ENCODE measurements around the gene SLC31A1.
"Not testable (repeated sequence)": the region's sequence is repeated elsewhere in the genome, so short reads cannot be mapped to it uniquely, and the experiment has no call there.

Gene SLC31A1

DNA sequence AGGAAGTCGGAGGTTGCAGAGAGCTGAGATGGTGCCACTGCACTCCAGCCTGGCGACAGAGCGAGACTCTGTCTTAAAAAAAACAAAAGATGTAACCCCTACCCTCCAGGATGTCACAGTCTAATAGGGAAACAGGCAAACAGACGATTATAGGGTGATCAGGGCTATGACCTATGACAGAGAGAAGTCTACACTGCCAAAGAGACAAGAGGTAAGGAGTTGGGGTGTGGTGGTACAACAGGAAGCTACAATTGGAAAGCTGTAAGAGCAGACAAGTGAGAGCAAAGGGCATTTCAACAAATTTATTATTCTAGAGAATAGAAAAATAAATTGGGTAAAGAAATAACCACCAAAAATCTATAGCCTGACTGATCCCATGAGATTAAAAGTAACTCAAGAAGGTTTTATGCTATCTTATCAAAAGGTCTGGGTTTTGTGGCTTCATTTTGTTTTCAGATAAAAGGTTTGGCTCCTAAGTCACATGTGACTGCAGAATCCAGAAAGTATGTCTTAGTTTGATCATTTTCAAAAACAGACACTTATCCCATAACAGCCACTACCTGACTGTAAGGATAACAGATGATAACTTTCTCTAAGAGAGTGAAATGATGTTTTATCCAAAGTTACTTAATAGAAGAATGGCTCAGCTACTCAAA, 46.7 kb downstream of the SLC31A1 start:
- ATAC-seq = no peak

DNA sequence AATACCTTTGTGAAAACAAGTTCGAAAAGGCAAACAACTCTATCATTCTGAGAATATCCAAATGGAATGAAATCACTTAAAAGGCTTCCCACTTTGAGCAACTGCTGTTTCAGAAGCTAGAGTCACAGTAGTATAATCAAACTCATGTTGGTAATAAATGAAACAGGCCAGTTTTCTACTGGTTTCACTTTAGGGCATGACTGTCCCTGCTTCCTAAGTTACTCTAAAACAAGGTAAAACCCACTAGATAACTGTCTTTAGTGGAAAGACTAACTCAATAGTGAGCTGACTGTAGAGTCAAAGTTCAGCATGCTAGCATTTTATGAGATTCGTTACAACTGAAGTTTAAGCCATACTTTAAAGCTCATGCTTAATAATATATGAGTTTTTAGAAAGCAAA, 48.0 kb downstream of the SLC31A1 start:
- peak; percentile 48 to 66 for ATAC-seq

DNA sequence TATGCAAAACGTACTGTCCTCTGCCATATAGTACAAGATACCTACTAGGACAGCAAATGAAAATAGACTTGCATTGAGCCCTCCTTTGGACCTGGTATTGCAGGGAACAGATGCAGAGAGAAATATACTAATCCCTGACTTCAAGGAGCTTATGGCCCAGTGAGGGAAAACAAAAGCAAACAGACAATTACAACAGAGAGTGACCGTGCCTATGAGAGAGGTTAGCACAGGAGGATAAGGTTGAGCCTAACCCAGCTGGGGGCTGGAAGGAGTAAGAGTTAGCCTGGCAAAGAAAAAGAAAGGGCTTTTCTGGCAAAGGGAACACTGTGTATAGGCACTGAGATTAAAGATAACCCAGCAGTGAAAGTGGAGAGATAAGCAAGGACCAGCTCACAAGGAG, 48.5 kb downstream of the SLC31A1 start:
- no peak for ATAC-seq

DNA sequence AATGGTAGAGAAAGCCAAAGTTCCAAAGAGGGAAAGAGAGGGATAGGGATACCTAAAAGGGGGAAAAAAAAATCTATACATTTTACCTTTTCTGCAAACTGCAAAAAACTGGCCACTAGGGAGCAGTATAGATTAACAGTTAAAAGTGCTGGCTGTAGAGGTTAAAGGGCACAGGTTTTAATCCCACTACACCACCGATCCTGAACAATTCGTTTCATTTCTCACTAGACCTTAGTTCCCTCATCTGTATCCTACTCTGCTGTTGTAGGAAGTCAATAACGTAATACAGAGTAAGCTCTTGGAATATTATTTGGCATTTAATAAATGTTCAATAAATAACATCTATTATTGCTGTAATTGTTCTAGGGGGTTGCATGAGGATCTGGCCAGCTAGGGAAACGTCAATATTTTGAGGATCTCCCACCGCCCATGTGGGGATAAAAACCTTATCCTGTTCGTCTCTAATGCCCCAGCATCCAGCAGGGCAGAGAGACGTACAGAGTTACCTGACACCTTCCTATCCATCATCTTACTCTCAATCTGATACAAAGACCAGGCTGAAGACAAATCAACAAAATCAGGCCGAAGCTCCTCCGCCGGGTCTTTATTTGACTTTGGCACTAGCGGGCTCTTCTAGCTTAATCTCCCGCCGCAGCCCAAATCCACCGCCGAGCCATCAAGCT, 53.3 kb downstream of the SLC31A1 start:
- ATAC-seq = peak in 1 of 2 donors; percentile 4

DNA sequence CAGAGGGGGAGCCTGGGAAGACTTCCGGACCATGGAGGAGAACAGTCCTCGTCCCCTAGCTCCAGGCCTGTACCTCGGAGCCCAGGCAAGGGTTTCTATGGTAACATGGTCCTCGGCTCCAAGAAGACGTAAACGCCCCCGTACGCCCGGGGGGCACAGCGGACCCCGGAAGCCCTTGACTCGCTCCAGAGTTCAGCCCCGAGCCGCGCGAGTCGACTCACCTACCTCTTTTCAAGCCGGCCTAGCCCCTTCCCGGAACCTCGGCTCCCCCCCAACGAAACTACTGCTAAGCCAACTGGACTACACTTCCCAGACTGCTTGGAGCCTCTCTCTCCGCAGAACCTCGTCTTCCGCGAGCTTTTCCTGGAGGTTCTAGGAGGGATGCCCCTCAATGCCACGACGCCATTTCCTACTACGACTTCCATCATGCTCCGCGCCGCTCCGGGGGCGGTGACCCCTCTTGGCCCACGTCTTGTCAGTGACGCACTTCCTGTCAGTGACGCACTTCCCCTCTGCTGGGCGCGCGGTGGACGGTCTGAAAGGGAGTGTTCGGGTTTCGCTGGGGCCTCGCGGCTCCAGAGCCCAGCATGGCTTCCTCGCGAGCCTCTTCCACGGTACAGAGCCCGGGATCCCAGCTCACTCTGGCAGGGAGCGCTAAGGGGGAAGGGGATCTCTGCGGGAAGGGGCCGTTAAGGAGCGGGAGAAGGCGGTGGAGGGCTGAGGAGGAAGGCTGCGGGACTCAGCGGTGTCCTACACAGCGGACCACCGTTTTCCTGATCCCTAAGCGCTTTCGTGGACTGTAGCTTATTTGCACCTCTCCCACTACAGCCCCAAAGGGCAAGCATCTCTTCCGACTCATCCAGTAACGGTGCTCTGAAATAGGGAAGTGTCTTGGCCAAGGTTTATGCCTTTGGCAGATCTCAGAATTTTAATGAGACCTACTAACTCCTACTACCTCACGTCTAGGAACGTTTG, 54.1 kb downstream of the SLC31A1 start, which contains the start of the genes CDC26 and PRPF4:
Gene CDC26 (minus strand): TSS at position 416 of the 975 bp plus-strand sequence. CDS start 3,065 bp downstream, outside the sequence.
Gene PRPF4 (plus strand): TSS at position 502 of the 975 bp plus-strand sequence. CDS start 86 bp downstream, at position 588.
- ATAC-seq = peak; percentile 96

DNA sequence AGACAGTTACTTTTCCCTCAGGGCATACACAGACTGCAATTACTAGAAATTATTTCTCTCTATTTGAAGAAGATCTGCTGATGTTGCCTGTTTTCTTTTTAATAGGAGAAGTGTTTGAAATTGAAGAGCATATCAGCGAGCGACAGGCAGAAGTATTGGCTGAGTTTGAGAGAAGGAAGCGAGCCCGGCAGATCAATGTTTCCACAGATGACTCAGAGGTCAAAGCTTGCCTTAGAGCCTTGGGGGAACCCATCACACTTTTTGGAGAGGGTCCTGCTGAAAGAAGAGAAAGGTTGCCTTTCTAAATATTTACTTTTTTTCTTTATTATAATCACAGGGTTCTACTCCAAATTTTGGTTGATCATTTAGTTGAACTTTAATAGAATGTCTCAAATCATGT, 57.5 kb downstream of the SLC31A1 start:
- ATAC-seq = no peak

DNA sequence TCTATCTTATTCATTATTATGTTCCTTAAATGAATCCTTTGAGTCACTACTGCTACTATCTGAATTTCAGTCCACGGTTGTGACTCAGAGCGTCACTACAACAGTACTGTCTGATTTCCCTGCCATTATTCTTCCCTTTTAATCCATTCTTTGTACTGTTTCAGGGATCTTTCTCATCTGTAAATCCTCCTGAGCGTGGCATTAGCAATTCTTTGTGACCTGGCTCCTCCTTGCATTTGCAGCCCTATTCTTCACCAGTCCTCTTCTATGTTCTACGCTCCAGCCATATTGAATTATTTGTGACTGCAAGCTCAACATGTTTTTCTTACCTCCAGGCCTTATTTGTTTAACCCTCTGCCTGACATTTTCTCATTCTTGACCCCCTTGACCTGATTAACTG, 60.0 kb downstream of the SLC31A1 start:
- ATAC-seq = no peak

DNA sequence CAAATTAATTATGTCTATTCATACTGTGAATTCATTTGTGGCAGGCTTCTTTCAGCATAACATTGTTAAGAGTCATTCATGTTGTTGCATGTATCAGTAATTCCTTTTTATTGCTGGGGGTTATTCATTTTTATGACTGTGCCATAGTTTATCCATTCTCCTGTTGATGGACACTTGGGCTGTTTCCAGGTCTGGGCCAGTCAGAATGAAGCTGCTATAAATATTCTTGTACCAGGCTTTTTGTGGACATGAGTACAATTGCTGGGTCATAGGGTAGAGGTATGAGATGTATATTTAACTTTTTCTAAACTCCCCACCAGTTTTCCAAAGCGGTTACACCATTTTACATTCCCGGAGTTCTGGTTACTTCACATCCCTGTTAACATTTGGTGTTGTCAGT, 67.7 kb downstream of the SLC31A1 start:
- ATAC-seq = no peak

DNA sequence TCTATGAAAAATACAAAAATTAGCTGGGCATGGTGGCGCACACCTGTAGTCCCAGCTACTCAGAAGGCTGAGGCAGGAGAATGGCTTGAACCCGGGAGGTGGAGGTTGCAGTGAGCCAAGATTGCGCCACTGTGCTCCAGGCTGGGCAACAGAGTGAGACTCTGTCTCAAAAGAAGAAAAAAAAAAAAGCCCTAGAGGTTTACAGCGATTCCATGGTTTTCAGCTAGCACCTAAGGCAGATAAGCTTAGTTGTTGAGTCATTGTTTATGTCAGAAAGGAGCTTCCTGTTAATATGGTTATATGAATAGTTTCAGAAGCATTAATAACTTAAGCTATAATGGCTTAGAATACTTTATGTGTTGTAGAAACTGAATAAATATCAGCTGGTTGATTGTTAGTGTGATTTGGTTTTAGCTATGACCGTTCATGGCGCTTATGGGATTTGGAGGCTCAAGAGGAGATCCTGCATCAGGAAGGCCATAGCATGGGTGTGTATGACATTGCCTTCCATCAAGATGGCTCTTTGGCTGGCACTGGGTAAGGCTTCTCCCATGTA, 68.8 kb downstream of the SLC31A1 start:
- ATAC-seq = no peak

DNA sequence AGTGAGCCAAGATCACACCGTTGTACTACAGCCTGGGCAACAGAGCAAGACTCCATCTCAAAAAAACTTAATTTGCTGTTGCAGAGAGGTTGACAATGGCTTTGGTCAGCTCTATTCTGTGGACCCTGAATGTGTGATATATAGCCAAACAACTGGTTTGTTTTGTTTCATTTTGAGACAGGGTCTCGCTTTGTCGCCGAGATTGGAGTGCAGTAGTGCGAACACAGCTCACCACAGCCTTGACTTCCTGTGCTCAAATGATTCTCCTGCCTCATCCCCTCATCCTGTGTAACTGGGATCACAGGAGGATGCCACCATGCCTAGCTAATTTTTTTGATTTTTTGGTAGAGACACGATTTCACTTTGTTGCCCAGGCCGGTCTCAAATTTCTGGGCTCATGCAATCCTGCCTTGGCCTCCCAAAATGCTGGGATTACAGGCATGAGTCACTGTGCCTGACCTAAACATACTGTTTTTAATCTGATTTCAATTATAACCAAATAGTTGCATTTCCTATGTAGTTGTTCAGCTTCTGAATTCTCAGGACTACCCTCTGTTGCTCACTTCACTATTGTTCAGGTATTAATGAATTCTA, 72.0 kb downstream of the SLC31A1 start:
- no peak for ATAC-seq

DNA sequence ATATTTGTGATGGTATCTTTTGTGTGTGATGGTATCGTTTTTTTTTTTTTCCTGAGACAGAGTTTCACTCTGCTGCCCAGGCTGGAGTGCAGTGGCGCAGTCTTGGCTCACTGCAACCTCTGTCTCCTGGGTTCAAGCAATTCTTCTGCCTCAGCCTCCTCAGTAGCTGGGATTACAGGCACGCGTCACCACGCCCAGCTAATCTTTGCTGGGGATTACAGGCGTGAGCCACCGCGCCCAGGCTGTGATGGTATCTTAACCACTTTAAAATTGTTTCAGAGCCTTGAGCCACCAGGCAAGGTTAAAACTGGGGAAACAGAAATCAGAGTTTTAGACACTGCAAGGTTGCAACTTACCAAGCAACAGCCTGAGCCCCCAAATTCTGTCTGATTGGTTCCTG, 74.9 kb downstream of the SLC31A1 start:
- ATAC-seq = not testable (repeated sequence)

DNA sequence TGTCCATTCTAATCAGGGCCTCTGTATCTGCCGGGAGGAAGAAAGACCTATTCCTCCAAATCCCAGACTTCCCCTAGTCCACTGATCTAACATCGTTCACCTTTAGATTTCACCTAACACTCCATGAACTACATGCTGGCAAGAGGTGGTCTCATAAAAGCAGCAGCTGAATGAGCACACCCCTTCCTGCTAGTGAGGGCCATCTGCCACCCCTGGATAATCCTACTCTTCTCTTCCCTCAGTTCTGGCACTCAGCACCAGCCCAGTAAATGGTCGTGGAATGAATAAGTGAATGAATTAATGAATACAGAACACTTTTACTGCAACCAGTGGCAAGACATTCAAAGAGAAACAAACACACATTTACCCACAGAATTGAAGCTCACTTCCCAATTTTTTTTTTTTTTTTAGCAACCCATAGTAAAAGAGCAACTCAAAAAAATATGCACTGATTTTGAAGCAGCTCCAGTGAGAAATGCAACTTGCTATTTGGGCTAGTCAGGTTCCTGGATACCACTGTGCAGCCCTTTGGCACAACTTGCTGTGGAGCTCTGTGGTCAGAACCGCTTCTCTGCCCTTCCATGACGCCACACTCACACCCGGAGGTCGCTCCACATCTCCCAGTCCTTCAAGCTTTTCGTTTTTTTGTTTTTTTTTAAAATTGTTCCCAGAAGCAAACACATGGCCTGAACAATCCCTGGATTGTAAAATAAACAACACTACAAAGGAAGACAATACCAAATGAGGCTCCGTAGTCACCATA, 75.6 kb downstream of the SLC31A1 start:
- no peak for ATAC-seq

DNA sequence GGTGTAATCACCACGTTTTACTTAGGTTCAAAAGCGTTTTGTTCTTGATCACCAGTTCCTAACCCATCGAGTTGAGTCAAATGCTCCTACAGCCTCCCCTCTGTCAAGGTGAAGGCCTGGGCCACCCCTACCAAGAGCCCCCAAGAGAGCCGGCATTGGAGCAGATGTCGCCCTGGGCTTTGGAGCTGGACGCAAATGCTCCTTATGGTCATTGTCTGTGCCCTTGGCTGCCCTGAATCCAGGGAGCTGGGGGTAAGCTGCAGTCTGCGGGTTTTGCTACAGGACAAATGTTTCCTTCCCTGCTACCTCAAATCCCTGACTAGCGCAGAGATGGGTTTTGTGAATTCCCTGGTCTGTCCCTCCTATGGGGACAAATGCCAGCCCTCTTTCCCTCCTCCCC, 77.0 kb downstream of the SLC31A1 start:
- ATAC-seq = no peak

DNA sequence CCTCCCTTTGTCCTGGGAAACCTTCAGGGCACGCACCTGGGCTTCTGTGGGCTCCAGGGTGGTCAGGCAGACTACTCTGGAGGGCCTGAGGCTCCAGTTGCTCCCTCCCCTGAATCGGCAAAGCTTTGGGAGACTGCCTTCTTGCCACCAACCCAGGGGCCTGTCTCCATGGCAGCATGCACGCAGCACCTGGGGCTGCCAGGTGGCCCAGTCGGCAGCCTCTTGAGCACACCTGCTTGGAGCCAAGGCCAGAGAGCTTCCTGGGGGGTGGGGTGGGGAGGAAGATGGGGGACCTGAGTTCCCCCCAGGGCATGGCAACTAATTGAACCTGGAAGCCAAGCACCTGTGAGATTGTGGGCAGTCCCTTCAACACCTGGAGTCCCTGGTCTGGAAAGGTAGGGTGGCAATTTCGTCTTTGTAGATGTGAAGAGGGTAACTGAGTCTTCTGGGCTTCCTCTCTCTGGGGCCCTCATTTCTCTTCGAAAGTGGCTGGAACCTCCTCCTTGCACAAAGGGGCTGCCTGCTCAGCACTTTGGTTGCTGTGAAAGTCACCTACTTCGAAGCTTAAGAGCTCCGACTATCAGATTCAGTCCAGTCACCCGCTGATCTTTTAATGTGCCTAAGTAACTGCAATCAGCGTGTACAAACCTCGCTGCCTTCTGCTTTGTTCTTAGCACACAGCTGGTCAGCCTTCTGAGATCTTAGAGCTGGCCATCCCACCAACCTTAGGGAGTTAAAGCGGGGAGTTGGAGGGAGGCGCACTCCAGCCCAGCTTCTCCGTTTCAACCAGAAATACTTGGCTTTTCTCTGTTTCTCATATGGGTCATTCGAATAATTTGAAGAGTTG, 77.8 kb downstream of the SLC31A1 start:
- no peak for ATAC-seq

DNA sequence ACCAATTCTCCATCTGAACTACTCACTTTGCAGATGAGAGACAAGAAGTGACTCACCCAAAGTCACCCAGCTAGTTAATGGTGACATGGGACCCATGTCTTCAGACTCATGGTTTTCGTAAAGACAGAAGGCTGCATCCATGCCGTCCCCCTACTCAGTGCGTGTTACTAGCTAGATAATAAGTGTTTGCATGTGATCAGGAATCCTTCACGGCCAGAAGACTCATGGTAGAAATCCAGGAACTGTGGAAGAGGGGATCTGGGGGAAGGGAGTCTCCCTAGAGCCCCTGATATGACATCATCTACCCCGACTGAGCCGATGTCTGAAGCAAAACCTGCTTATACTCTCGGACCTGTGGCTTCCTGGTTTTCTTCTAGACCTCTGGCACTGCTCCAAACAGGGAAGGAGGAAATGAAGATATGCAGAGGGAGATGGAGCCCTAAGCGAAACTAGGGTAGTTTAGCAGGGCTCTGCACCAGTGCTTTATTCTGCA, 78.5 kb downstream of the SLC31A1 start:
- no peak for ATAC-seq

DNA sequence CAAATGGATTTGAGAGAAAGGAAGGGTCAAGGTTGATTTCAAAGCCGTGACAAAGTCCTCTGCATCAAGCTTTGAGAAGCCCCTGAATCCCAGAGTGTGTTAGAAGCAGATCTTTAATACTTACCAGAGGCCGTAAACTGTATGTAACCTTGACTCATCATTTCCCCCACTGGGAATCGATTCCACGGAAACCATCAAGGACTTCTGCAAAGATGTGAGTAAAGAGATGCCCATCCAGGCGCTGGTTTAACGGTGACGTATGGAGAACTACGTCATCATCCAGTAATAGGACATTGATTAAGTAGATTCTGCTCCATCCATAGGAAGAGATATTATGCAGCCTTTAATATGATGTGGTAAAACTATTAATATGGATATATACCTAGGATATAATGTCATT, 80.2 kb downstream of the SLC31A1 start:
- ATAC-seq = no peak

DNA sequence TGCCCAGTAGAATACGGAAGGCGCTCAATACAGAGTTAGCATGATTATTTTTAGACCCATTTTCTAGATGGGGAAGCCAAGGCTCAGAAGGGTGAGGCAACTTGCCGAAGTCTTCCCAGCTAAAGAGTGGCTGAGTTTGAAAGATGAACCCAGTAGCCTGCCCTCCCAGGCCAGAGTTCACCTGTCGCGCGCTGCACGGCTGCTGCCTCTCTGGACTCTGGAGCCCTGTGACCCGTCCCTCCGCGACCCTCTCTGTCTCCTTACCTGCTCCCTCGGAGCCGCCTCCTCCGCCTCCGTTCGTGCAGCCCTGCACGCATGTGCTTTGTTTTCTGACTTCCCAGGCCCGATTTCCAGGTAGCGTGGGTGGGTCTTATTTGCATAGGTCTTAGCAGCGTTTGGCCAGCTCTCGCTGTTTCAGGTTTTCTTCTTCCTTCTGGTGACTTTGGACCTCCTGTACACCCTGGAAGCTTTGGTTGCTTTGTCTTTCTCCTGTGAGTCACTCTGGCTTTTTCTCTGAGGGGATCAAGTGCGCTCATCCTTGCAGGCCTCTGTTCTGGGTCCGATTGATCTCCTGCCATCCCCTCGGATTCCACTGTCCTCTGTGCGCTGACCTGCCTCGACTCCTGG, 81.6 kb downstream of the SLC31A1 start, which contains the start of gene RNF183:
Gene RNF183 (minus strand): TSS at position 585 of the 627 bp plus-strand sequence. CDS start 5,192 bp downstream, outside the sequence.
- no peak for ATAC-seq

DNA sequence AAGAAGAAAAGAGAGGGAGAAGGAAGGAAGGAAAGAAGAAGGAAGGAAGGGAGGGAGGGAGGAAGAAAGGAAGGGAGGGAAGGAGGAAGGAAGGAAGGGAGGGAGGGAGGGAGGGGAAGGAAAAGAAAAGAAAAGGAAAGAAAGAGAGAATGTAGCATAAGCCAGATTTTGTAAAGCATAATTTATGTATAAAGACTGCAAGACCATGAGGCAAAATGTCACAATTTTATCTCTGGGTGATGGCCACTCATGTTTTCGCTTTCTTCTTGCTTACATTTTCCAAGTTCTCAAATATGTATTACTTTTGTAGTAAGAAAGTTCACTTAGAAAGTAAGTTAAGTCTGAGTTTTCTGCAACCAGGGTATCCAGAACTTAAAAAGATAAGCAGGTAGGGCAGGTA, 85.2 kb downstream of the SLC31A1 start:
- no peak for ATAC-seq

DNA sequence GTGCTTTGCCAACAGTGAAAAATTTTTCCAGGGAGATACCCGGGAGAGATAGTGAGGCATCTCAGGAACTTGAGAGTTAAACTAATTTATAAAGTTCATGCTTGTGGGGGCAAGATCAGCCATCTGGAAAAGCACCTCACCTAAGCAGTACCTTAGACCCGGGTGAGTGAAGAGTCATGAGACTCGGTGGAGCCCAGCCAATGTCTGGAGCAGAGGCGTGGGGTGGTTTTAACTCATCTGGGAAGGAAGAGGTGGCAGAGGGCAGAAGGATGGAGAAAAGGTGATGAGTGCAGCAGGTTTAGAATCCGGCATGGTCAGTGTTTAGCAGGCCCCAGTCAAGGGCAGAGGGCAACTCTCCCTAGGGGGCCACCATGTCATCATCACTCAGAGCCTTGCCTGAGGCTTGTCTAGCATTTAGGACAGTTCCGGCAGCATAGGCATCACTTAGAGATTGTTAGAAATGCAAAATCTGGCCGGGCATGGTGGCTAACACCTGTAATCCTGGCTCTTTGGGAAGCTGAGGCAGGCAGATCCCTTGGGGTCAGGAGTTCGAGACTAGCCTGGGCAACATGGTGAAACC, 86.1 kb downstream of the SLC31A1 start:
- ATAC-seq = no peak
